ENCODE results near the gene EXOG. TPM values are rescaled to one million over a fixed set of nuclear protein-coding genes. Genes with fewer than 3 reads are reported as not detected.

EXOG gene
- total RNA-seq, 1 experiment from 2014 or later: 12.5 TPM

GRCh38 chr3:38564631-38565338 lies 68.6 kb downstream of the EXOG start:
- TF ChIP-seq SIN3A (IDR thresholded peaks at IDR 0.05; ENCODE audit: borderline replicate concordance, insufficient read depth, low read depth, low read length) (no peak), TCF7L2 (IDR thresholded peaks at IDR 0.05; ENCODE audit: low read depth, low read length) (no peak)
- TF ChIP-seq, protein P1, sequence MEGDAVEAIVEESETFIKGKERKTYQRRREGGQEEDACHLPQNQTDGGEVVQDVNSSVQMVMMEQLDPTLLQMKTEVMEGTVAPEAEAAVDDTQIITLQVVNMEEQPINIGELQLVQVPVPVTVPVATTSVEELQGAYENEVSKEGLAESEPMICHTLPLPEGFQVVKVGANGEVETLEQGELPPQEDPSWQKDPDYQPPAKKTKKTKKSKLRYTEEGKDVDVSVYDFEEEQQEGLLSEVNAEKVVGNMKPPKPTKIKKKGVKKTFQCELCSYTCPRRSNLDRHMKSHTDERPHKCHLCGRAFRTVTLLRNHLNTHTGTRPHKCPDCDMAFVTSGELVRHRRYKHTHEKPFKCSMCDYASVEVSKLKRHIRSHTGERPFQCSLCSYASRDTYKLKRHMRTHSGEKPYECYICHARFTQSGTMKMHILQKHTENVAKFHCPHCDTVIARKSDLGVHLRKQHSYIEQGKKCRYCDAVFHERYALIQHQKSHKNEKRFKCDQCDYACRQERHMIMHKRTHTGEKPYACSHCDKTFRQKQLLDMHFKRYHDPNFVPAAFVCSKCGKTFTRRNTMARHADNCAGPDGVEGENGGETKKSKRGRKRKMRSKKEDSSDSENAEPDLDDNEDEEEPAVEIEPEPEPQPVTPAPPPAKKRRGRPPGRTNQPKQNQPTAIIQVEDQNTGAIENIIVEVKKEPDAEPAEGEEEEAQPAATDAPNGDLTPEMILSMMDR (IDR thresholded peaks at IDR 0.05): no peak
- Histone ChIP-seq H3K4me3 (ENCODE audit: low read depth in 2 of 2, low read length in 2 of 2) (no peak overlapping the region), H3K27ac (ENCODE audit: low read length) (no peak overlapping the region), H3K27me3 (ENCODE audit: control insufficient read depth, insufficient read depth, low read length) (no peaks in the 10 kb centered on the region; the same call in 1 of the 2 replicates), H3K4me1 (ENCODE audit: control insufficient read depth, insufficient read depth, low read length) (no peaks in the 10 kb centered on the region), H3K36me3 (ENCODE audit: control insufficient read depth, insufficient read depth, low read length) (no peaks in the 10 kb centered on the region), H3K9me3 (ENCODE audit: control insufficient read depth, insufficient read depth, low read depth, low read length) (no peaks in the 10 kb centered on the region)
- intact Hi-C loops (cut with micrococcal nuclease; ENCODE audit: unreplicated experiment): no loop called here
- ChIA-PET CTCF (no interaction called here), POLR2A (no interaction called here)
- no peak for DNase-seq (ENCODE audit: low read depth, low spot score)
- no peak for ATAC-seq
- no TSS peak for BruUV-seq (replicated peaks)
- in situ Hi-C loops (cut with HindIII; ENCODE audit: low pct_unique_long_range_greater_than_20kb, low sequenced_read_pairs): no loop called here

- no peak for DNase-seq (ENCODE audit: low read depth, low spot score)
Measured at GRCh38 chr3:38565339-38566214, 69.4 kb downstream of the EXOG start.

More at GRCh38 chr3:38565339-38566214, 69.4 kb downstream of the EXOG start:
- H3K4me1 ChIP-seq (ENCODE audit: control insufficient read depth, insufficient read depth, low read length): no peaks in the 10 kb centered on the region
- no peaks in the 10 kb centered on the region for H3K36me3 ChIP-seq (ENCODE audit: control insufficient read depth, insufficient read depth, low read length)
- H3K4me3 ChIP-seq (ENCODE audit: low read depth in 2 of 2, low read length in 2 of 2): no peak overlapping the region
- CTCF ChIA-PET: no interaction called here
- H3K27me3 ChIP-seq (ENCODE audit: control insufficient read depth, insufficient read depth, low read length): no peaks in the 10 kb centered on the region; the same call in 1 of the 2 replicates
- no peak overlapping the region for H3K27ac ChIP-seq (ENCODE audit: low read length)
- no TSS peak for BruUV-seq (replicated peaks)
- in situ Hi-C loops (cut with HindIII; ENCODE audit: low pct_unique_long_range_greater_than_20kb, low sequenced_read_pairs) (no loop called here), intact Hi-C loops (cut with micrococcal nuclease; ENCODE audit: unreplicated experiment) (no loop called here)
- no peaks in the 10 kb centered on the region for H3K9me3 ChIP-seq (ENCODE audit: control insufficient read depth, insufficient read depth, low read depth, low read length)
- TF ChIP-seq POLR2AphosphoS5 (IDR thresholded peaks at IDR 0.05; ENCODE audit: low read depth, low read length) (no peak), TCF7L2 (IDR thresholded peaks at IDR 0.05; ENCODE audit: low read depth, low read length) (no peak), SIN3A (IDR thresholded peaks at IDR 0.05; ENCODE audit: borderline replicate concordance, insufficient read depth, low read depth, low read length) (no peak)
- TF ChIP-seq, protein P2, sequence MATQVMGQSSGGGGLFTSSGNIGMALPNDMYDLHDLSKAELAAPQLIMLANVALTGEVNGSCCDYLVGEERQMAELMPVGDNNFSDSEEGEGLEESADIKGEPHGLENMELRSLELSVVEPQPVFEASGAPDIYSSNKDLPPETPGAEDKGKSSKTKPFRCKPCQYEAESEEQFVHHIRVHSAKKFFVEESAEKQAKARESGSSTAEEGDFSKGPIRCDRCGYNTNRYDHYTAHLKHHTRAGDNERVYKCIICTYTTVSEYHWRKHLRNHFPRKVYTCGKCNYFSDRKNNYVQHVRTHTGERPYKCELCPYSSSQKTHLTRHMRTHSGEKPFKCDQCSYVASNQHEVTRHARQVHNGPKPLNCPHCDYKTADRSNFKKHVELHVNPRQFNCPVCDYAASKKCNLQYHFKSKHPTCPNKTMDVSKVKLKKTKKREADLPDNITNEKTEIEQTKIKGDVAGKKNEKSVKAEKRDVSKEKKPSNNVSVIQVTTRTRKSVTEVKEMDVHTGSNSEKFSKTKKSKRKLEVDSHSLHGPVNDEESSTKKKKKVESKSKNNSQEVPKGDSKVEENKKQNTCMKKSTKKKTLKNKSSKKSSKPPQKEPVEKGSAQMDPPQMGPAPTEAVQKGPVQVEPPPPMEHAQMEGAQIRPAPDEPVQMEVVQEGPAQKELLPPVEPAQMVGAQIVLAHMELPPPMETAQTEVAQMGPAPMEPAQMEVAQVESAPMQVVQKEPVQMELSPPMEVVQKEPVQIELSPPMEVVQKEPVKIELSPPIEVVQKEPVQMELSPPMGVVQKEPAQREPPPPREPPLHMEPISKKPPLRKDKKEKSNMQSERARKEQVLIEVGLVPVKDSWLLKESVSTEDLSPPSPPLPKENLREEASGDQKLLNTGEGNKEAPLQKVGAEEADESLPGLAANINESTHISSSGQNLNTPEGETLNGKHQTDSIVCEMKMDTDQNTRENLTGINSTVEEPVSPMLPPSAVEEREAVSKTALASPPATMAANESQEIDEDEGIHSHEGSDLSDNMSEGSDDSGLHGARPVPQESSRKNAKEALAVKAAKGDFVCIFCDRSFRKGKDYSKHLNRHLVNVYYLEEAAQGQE (IDR thresholded peaks at IDR 0.05; ENCODE audit: insufficient read depth in 1 of 2, low read depth in 2 of 2, low read length in 1 of 2): no peak
- TF ChIP-seq, protein P1 (IDR thresholded peaks at IDR 0.05): no peak
- POLR2A ChIA-PET: no interaction called here
- no peak; the same call in 1 of the 2 replicates for ATAC-seq
